ENCODE data around the gene ZNF30.
"Not testable (repeated sequence)": the region's sequence is repeated elsewhere in the genome, so short reads cannot be mapped to it uniquely, and the experiment has no call there.

ZNF30 gene

DNA sequence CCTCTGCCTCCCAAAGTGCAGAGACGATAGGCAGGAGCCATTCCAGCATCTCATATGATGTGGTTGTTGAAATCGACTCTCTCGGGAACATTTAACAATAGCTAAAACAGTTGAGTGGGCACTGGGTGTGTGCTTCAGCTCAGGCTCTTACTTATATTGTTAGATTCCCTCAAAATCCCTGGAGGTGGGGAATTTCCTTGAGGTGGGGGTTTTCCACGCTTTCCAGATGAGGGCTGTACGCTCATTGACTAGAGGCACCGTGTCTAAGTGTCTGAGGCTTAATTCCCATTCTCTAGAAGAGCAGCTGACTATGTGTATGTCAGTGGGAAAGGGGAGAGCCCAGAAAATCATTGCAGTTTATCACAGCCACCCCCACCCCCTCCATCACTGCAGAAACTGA, 62.6 kb downstream of the ZNF30 start:
- no peak for DNase-seq

GRCh38 chr19:34990578-34991192, 64.0 kb downstream of the ZNF30 start:
- no peak for DNase-seq

DNA sequence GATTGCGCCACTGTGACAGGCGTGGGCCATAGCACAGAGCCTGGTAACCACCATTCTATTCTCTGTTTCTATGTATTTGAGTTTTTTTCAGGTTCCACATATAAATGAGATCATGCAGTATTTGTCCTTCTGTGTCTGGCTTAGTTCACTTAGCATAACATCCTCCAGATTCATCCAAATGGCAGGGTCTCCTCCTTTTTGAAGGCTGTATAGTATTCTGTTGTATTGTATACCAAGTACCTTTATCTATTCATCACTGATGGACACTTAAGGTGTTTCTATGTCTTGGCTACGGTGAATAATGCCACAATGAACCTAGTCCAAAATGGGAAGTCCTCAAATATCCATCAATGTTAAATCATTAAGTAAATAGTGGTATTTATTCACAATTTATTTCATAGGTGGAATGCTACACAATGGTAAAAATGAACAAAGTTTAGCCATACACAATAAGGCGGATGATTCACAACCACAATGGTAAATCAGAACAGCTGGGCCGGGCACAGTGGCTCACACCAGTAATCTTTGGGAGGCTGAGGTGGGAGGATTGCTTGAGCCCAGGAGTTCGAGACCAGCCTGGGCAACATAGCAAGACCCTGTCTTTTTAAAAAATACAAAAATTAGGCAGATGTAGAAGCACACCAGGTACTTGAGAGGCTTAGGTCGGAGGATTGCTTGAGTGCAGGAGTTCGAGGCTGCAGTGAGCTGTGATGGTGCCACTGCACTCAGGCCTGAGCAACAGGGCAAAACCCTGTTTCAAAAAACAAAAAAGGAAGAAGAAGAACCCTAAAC, 65.0 kb downstream of the ZNF30 start:
- no peak for DNase-seq

- not testable (repeated sequence) for DNase-seq
These were observed 65.9 kb downstream of the ZNF30 start for GRCh38 chr19:34992582-34992981.

GRCh38 chr19:34994286-34994642, 67.6 kb downstream of the ZNF30 start:
- no peak for DNase-seq

Data from NCI-H446 (cell line).